Measurements from ENCODE around the gene AP4B1. TPM values are rescaled to one million over a fixed set of nuclear protein-coding genes. Genes with fewer than 3 reads are reported as not detected.

AP4B1 gene
- total and polyA plus RNA-seq, 9 of the 15 experiments (the other 6 are each of a cell fraction or from before 2014, with no cell fraction given) = 15.8 to 36.5 (median 24.6) TPM

DNA sequence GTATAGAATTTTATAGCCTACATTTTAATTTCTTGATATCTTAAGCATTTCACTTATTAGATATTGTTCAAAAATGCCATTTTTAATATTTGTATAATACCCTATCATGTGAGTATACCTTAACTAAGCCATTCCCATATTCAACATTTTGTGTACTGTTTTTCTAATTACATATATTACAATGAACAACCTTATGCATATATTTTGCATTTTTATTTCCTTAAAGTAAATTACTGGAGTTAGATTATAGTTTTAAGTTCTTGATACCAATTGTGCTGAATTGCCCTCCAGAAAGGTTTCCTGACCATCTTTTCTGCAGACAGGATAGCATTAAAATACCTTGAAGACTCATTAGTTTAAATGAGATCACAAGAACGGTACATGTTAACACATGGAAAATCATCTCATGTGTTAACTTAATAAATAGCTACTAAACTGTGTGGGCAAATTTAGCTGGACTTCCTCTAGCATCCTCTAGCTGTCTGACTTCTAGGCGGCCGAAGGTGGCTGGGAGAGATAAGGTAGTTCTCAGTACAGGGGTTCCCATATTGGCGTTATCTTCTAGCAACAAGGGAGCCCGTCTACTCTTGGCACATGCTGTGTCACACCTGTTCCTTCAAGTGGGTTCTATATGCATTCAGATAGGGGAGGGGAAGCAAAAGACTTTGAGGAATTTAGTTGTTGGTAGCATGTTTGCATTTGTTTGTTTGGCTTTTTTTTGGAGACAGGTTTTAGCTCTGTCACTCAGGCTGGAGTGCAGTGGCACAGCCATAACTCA is 9.5 kb upstream of the AP4B1 start (continued):
- TF ChIP-seq, protein P1, sequence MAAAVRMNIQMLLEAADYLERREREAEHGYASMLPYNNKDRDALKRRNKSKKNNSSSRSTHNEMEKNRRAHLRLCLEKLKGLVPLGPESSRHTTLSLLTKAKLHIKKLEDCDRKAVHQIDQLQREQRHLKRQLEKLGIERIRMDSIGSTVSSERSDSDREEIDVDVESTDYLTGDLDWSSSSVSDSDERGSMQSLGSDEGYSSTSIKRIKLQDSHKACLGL (CRISPR knock-in tag; IDR thresholded peaks at IDR 0.05; ENCODE audit: borderline replicate concordance, poor library complexity, severe bottlenecking) = no peak
- peak; percentile 77 for TF ChIP-seq CREB1 (IDR thresholded peaks at IDR 0.05)
- no peak; the same call in 1 of the 2 replicates for TF ChIP-seq CREB1 (CRISPR knock-in tag; IDR thresholded peaks at IDR 0.05)
- TF ChIP-seq SMAD2 (IDR thresholded peaks at IDR 0.05; ENCODE audit: low read depth, low read length) = no peak
- TF ChIP-seq STAT5B (CRISPR knock-in tag; IDR thresholded peaks at IDR 0.05) = no peak
- TF ChIP-seq ZNF354B (CRISPR knock-in tag; IDR thresholded peaks at IDR 0.05) = no peak
- TF ChIP-seq, protein P2, sequence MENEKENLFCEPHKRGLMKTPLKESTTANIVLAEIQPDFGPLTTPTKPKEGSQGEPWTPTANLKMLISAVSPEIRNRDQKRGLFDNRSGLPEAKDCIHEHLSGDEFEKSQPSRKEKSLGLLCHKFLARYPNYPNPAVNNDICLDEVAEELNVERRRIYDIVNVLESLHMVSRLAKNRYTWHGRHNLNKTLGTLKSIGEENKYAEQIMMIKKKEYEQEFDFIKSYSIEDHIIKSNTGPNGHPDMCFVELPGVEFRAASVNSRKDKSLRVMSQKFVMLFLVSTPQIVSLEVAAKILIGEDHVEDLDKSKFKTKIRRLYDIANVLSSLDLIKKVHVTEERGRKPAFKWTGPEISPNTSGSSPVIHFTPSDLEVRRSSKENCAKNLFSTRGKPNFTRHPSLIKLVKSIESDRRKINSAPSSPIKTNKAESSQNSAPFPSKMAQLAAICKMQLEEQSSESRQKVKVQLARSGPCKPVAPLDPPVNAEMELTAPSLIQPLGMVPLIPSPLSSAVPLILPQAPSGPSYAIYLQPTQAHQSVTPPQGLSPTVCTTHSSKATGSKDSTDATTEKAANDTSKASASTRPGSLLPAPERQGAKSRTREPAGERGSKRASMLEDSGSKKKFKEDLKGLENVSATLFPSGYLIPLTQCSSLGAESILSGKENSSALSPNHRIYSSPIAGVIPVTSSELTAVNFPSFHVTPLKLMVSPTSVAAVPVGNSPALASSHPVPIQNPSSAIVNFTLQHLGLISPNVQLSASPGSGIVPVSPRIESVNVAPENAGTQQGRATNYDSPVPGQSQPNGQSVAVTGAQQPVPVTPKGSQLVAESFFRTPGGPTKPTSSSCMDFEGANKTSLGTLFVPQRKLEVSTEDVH (IDR thresholded peaks at IDR 0.05; ENCODE audit: low read depth, partially characterized antibody) = peak; percentile 75
- TF ChIP-seq CREBBP (IDR thresholded peaks at IDR 0.05; ENCODE audit: low read depth, low read length) = no peak
- peak; percentile 69 for TF ChIP-seq TAF9B (IDR thresholded peaks at IDR 0.05; ENCODE audit: partially characterized antibody)
- no peak for TF ChIP-seq GTF2E2 (tag; IDR thresholded peaks at IDR 0.05)
- TF ChIP-seq ZNF280B (CRISPR knock-in tag; IDR thresholded peaks at IDR 0.05) = no peak
- TF ChIP-seq ZNF586 (CRISPR knock-in tag; conservative IDR thresholded peaks at IDR 0.05) = no peak
- peak; percentile 78 for TF ChIP-seq CREM (IDR thresholded peaks at IDR 0.05; ENCODE audit: low read depth)
- TF ChIP-seq ZNF140 (CRISPR knock-in tag; IDR thresholded peaks at IDR 0.05) = no peak
- TF ChIP-seq PHTF2 (CRISPR knock-in tag; IDR thresholded peaks at IDR 0.05) = no peak
- no peak for TF ChIP-seq YBX1 (IDR thresholded peaks at IDR 0.05)
- TF ChIP-seq ZNF121 (CRISPR knock-in tag; conservative IDR thresholded peaks at IDR 0.05) = no peak
- TF ChIP-seq KDM5B (IDR thresholded peaks at IDR 0.05; ENCODE audit: insufficient replicate concordance, low read depth, low read length) = no peak
- peak; percentile 76; the same call in 1 of the 2 replicates for TF ChIP-seq MXI1 (IDR thresholded peaks at IDR 0.05; ENCODE audit: low read depth, low read length)
- no peak for TF ChIP-seq ESRRB (CRISPR knock-in tag; IDR thresholded peaks at IDR 0.05; ENCODE audit: borderline replicate concordance)
- no peak for TF ChIP-seq ZFPM2 (CRISPR knock-in tag; IDR thresholded peaks at IDR 0.05)
- no peak for TF ChIP-seq RNF219 (CRISPR knock-in tag; IDR thresholded peaks at IDR 0.05)

All from K562 (cell line).